Cerebellar nuclear complex (tissue), 1 donor: ENCODE measurements around the gene UBLCP1.
"Not testable (repeated sequence)": the region's sequence is repeated elsewhere in the genome, so short reads cannot be mapped to it uniquely, and the experiment has no call there.

Experiments
- DNase-seq, 2 experiments: peaks; one replicate each; lab custom pipeline; 2025; lab: John Stamatoyannopoulos, UW

The UBLCP1 gene

GRCh38 chr5:159262859-159263568 is at the start of gene UBLCP1:
UBLCP1 (plus strand) TSS chr5:159263290; CDS start chr5:159268916, 5,626 bp downstream.
- peak; percentile 38 to 44 for DNase-seq

- no peak for DNase-seq
Measured at GRCh38 chr5:159214486-159215271, 48.4 kb upstream of the UBLCP1 start.

- no peak for DNase-seq
Measured at GRCh38 chr5:159215886-159216285, 47.2 kb upstream of the UBLCP1 start.

- DNase-seq = no peak
Measured at GRCh38 chr5:159216454-159216853, 46.6 kb upstream of the UBLCP1 start.

- no peak for DNase-seq
Measured at GRCh38 chr5:159217236-159217635, 45.9 kb upstream of the UBLCP1 start.

GRCh38 chr5:159218595-159219023 is 44.5 kb upstream of the UBLCP1 start:
- no peak for DNase-seq

- DNase-seq = no peak
Measured at GRCh38 chr5:159220206-159220605, 42.9 kb upstream of the UBLCP1 start.

- DNase-seq = no peak
Measured at GRCh38 chr5:159223469-159223868, 39.6 kb upstream of the UBLCP1 start.

- DNase-seq = no peak
Measured at GRCh38 chr5:159224471-159224870, 38.6 kb upstream of the UBLCP1 start.

- no peak for DNase-seq
Measured at GRCh38 chr5:159226451-159226850, 36.6 kb upstream of the UBLCP1 start.

- DNase-seq = no peak
Measured at GRCh38 chr5:159227452-159227851, 35.6 kb upstream of the UBLCP1 start.

GRCh38 chr5:159228097-159228496 is 35.0 kb upstream of the UBLCP1 start:
- not testable (repeated sequence) for DNase-seq

- DNase-seq = no peak
Measured at GRCh38 chr5:159230657-159231056, 32.4 kb upstream of the UBLCP1 start.

- no peak for DNase-seq
Measured at GRCh38 chr5:159231167-159231566, 31.9 kb upstream of the UBLCP1 start.

- not testable (repeated sequence) for DNase-seq
Measured at GRCh38 chr5:159235871-159236520, 27.1 kb upstream of the UBLCP1 start.

GRCh38 chr5:159240301-159240870 is 22.7 kb upstream of the UBLCP1 start:
- no peak for DNase-seq

- no peak for DNase-seq
Measured at GRCh38 chr5:159241946-159242552, 21.0 kb upstream of the UBLCP1 start.

GRCh38 chr5:159242656-159243055 is 20.4 kb upstream of the UBLCP1 start:
- no peak for DNase-seq

- DNase-seq = no peak
Measured at GRCh38 chr5:159243385-159243784, 19.7 kb upstream of the UBLCP1 start.

- DNase-seq = no peak
Measured at GRCh38 chr5:159244163-159244562, 18.9 kb upstream of the UBLCP1 start.

- DNase-seq = no peak
Measured at GRCh38 chr5:159244890-159245289, 18.2 kb upstream of the UBLCP1 start.

- DNase-seq = no peak
Measured at GRCh38 chr5:159249158-159249557, 13.9 kb upstream of the UBLCP1 start.
